Brain microvascular endothelial cell (primary cell): ENCODE measurements around the gene TBPL2.

Experiments
- DNase-seq: peaks from one replicate; pipeline ENCODE4 v3.0.0-alpha.2; 2020
- H3K27ac ChIP-seq: fragments of 250-450 bp; sonication (Bioruptor Pico); 2 replicates; pipeline ENCODE4 v1.5.1; 2020; ENCODE audit warnings: mild to moderate bottlenecking, moderate library complexity
- H3K27me3 ChIP-seq: fragments of 250-450 bp; sonication (Bioruptor Pico); replicated peaks from 2 replicates; pipeline ENCODE4 v1.5.1; 2020; ENCODE audit warnings: mild to moderate bottlenecking
- H3K36me3 ChIP-seq: fragments of 250-450 bp; sonication (Bioruptor Pico); replicated peaks from 2 replicates; pipeline ENCODE4 v1.5.1; 2020; ENCODE audit warnings: mild to moderate bottlenecking
- H3K4me3 ChIP-seq: 2 replicates; pipeline ENCODE4 v1.5.1; 2011; ENCODE audit warnings: low read depth, mild to moderate bottlenecking, control low read depth, low read length, moderate library complexity
- CTCF ChIP-seq: IDR thresholded peaks from 2 replicates; pipeline ENCODE4 v1.5.1; 2011; ENCODE audit warnings: low read depth, mild to moderate bottlenecking, moderate library complexity, low read length, control low read depth, inconsistent platforms; ENCODE audit errors: missing control alignments
- in situ Hi-C: cut with HindIII; loops from 2 replicates; pipeline ENCODE4 v1.10.0; 2017; ENCODE audit warnings: low sequenced_read_pairs, low pct_ligation_motif_present

The TBPL2 gene

GRCh38 chr14:55377236-55377635 is 63.2 kb downstream of the TBPL2 start:
- Histone ChIP-seq H3K27me3 (no peaks in the 10 kb centered on the region), H3K4me3 (no peak overlapping the region), H3K27ac (no peak overlapping the region), H3K36me3 (peaks cover 8% of the 10 kb centered on the region)
- DNase-seq: no peak
- TF ChIP-seq CTCF: peak; percentile 24
- in situ Hi-C loops: no loop called here

- no peak for TF ChIP-seq CTCF
- H3K4me3 ChIP-seq: no peak overlapping the region
- no peaks in the 10 kb centered on the region for H3K27me3 ChIP-seq
- no peak overlapping the region for H3K27ac ChIP-seq
- no peak for DNase-seq
- in situ Hi-C loops: no loop called here
- H3K36me3 ChIP-seq: peaks cover 2% of the 10 kb centered on the region
Measured at GRCh38 chr14:55374771-55375170, 65.6 kb downstream of the TBPL2 start.

- H3K36me3 ChIP-seq: peaks cover 2% of the 10 kb centered on the region
- DNase-seq: no peak
- in situ Hi-C loops: no loop called here
- H3K4me3 ChIP-seq: no peak overlapping the region
- H3K27me3 ChIP-seq: no peaks in the 10 kb centered on the region
- no peak for TF ChIP-seq CTCF
- H3K27ac ChIP-seq: no peak overlapping the region
Measured at GRCh38 chr14:55373784-55374705, 66.4 kb downstream of the TBPL2 start.

- no peak overlapping the region for H3K4me3 ChIP-seq
- peaks cover 3% of the 10 kb centered on the region for H3K36me3 ChIP-seq
- DNase-seq: no peak
- H3K27me3 ChIP-seq: no peaks in the 10 kb centered on the region
- in situ Hi-C loops: no loop called here
- no peak overlapping the region for H3K27ac ChIP-seq
- no peak for TF ChIP-seq CTCF
Measured at GRCh38 chr14:55372825-55373224, 67.6 kb downstream of the TBPL2 start.

GRCh38 chr14:55372423-55372822 is 68.0 kb downstream of the TBPL2 start:
- in situ Hi-C loops: no loop called here
- no peaks in the 10 kb centered on the region for H3K27me3 ChIP-seq
- peaks cover 2% of the 10 kb centered on the region for H3K36me3 ChIP-seq
- TF ChIP-seq CTCF: no peak
- no peak overlapping the region for H3K4me3 ChIP-seq
- no peak overlapping the region for H3K27ac ChIP-seq
- DNase-seq: no peak

GRCh38 chr14:55370883-55371455 is 69.4 kb downstream of the TBPL2 start:
- H3K27ac ChIP-seq: no peak overlapping the region
- no peaks in the 10 kb centered on the region for H3K27me3 ChIP-seq
- DNase-seq: no peak
- in situ Hi-C loops: no loop called here
- TF ChIP-seq CTCF: no peak
- H3K4me3 ChIP-seq: no peak overlapping the region
- H3K36me3 ChIP-seq: peaks cover 2% of the 10 kb centered on the region
